HG03064 (cell line): ENCODE measurements around the gene STAG3.
"Not testable (repeated sequence)": the region's sequence is repeated elsewhere in the genome, so short reads cannot be mapped to it uniquely, and the experiment has no call there.

Source experiments
- ATAC-seq: cut with Tn5 transposase; IDR thresholded peaks from one replicate; pipeline ENCODE4 v1.9.1; 2021; ENCODE audit warnings: low read depth; ENCODE audit not compliant: unreplicated experiment

Gene STAG3

GRCh38 chr7:100170101-100170897, 7.4 kb upstream of the STAG3 start:
- ATAC-seq, result no peak

- no peak for ATAC-seq
Observed at GRCh38 chr7:100171087-100171681, 6.5 kb upstream of the STAG3 start.

- no peak for ATAC-seq
Observed at GRCh38 chr7:100171840-100172239, 5.9 kb upstream of the STAG3 start.

GRCh38 chr7:100173806-100174495, 3.8 kb upstream of the STAG3 start:
- ATAC-seq, result no peak

- no peak for ATAC-seq
Observed at GRCh38 chr7:100174582-100174981, 3.1 kb upstream of the STAG3 start.

- no peak for ATAC-seq
Observed at GRCh38 chr7:100175296-100175935, 2.3 kb upstream of the STAG3 start.

- no peak for ATAC-seq
Observed at GRCh38 chr7:100176096-100177044, 1.3 kb upstream of the STAG3 start.

GRCh38 chr7:100180084-100180483, 2.4 kb downstream of the STAG3 start:
- ATAC-seq, result not testable (repeated sequence)

- ATAC-seq, result not testable (repeated sequence)
Observed at GRCh38 chr7:100182616-100183015, 4.9 kb downstream of the STAG3 start.

GRCh38 chr7:100183090-100183489, 5.4 kb downstream of the STAG3 start:
- not testable (repeated sequence) for ATAC-seq

- ATAC-seq, result no peak
Observed at GRCh38 chr7:100185726-100186125, 8.0 kb downstream of the STAG3 start.

GRCh38 chr7:100189061-100189460, 11.3 kb downstream of the STAG3 start:
- ATAC-seq, result no peak

- ATAC-seq, result no peak
Observed at GRCh38 chr7:100190048-100190711, 12.5 kb downstream of the STAG3 start.

- no peak for ATAC-seq
Observed at GRCh38 chr7:100191775-100192174, 14.1 kb downstream of the STAG3 start.

GRCh38 chr7:100192281-100192862, 14.7 kb downstream of the STAG3 start:
- ATAC-seq, result not testable (repeated sequence)

GRCh38 chr7:100192969-100193368, 15.3 kb downstream of the STAG3 start:
- ATAC-seq, result no peak

- no peak for ATAC-seq
Observed at GRCh38 chr7:100195222-100195621, 17.5 kb downstream of the STAG3 start.

- not testable (repeated sequence) for ATAC-seq
Observed at GRCh38 chr7:100195901-100196322, 18.2 kb downstream of the STAG3 start.

GRCh38 chr7:100198266-100198665, 20.5 kb downstream of the STAG3 start:
- no peak for ATAC-seq
